GM19463 (cell line): ENCODE data around the gene HMMR.
"Not testable (repeated sequence)": the region's sequence is repeated elsewhere in the genome, so short reads cannot be mapped to it uniquely, and the experiment has no call there.

Experiments used
- ATAC-seq: cut with Tn5 transposase; IDR thresholded peaks from one replicate; pipeline ENCODE4 v1.9.1; 2021; ENCODE audit warnings: mild to moderate bottlenecking, moderate library complexity; ENCODE audit not compliant: unreplicated experiment

HMMR gene

GRCh38 chr5:163460562-163461171 lies at the start of gene HMMR:
Gene HMMR (plus strand): TSS chr5:163460632. CDS start chr5:163460693, 61 bp downstream.
- no peak for ATAC-seq

GRCh38 chr5:163415673-163416072 lies 44.8 kb upstream of the HMMR start:
- ATAC-seq, result not testable (repeated sequence)

- ATAC-seq, result no peak
These were observed 35.6 kb upstream of the HMMR start for GRCh38 chr5:163424836-163425235.

- ATAC-seq, result not testable (repeated sequence)
These were observed 34.3 kb upstream of the HMMR start for GRCh38 chr5:163426128-163426527.

- no peak for ATAC-seq
These were observed 27.9 kb upstream of the HMMR start for GRCh38 chr5:163432544-163432943.

- ATAC-seq, result no peak
These were observed 27.2 kb upstream of the HMMR start for GRCh38 chr5:163433271-163433670.

GRCh38 chr5:163434401-163434866 lies 26.0 kb upstream of the HMMR start:
- ATAC-seq, result no peak

GRCh38 chr5:163436515-163436914 lies 23.9 kb upstream of the HMMR start:
- no peak for ATAC-seq

- ATAC-seq, result no peak
These were observed 23.5 kb upstream of the HMMR start for GRCh38 chr5:163437011-163437308.

GRCh38 chr5:163437309-163438182 lies 22.9 kb upstream of the HMMR start, which contains the start of gene CCNG1:
Gene CCNG1 (plus strand): TSS chr5:163437595. CDS start chr5:163439257, 1,662 bp downstream.
- ATAC-seq, result peak; percentile 88

- peak; percentile 26 for ATAC-seq
These were observed 21.4 kb upstream of the HMMR start for GRCh38 chr5:163439092-163439425.

GRCh38 chr5:163440954-163441353 lies 19.5 kb upstream of the HMMR start:
- ATAC-seq, result no peak

GRCh38 chr5:163444526-163444925 lies 15.9 kb upstream of the HMMR start:
- ATAC-seq, result no peak

- no peak for ATAC-seq
These were observed 15.1 kb upstream of the HMMR start for GRCh38 chr5:163445345-163445744.

- no peak for ATAC-seq
These were observed 13.2 kb upstream of the HMMR start for GRCh38 chr5:163447191-163447590.

- ATAC-seq, result no peak
These were observed 12.6 kb upstream of the HMMR start for GRCh38 chr5:163447875-163448274.

GRCh38 chr5:163448491-163448890 lies 11.9 kb upstream of the HMMR start:
- no peak for ATAC-seq

GRCh38 chr5:163451489-163451888 lies 8.9 kb upstream of the HMMR start:
- no peak for ATAC-seq

- no peak for ATAC-seq
These were observed 6.7 kb upstream of the HMMR start for GRCh38 chr5:163453705-163454104.

- not testable (repeated sequence) for ATAC-seq
These were observed 5.0 kb upstream of the HMMR start for GRCh38 chr5:163455406-163455805.

GRCh38 chr5:163456029-163456589 lies 4.3 kb upstream of the HMMR start:
- no peak for ATAC-seq

- no peak for ATAC-seq
These were observed 3.6 kb upstream of the HMMR start for GRCh38 chr5:163456840-163457239.
